Activated CD4-positive, alpha-beta T cell treated with anti-CD3 and anti-CD28 coated beads, Interleukin-2, amount 10 ng/mL, durations not matched to agents 24 days and 14 days (primary cell): ENCODE results near the gene IFNG. TPM values are rescaled to one million over a fixed set of nuclear protein-coding genes. Genes with fewer than 3 reads are reported as not detected.
"Not testable (repeated sequence)": the region's sequence is repeated elsewhere in the genome, so short reads cannot be mapped to it uniquely, and the experiment has no call there.

Experiments used
- DNase-seq: peaks from one replicate; pipeline ENCODE4 v3.0.0; 2022
- H3K27ac Mint-ChIP-seq: one replicate; pipeline ENCODE4 v1.8.0; 2022; ENCODE audit warnings: mild to moderate bottlenecking, mixed read lengths
- H3K27me3 Mint-ChIP-seq: one replicate; pipeline ENCODE4 v1.8.0; 2022; ENCODE audit warnings: mixed read lengths
- H3K36me3 Mint-ChIP-seq: one replicate; pipeline ENCODE4 v1.8.0; 2022; ENCODE audit warnings: low read depth, mild to moderate bottlenecking, mixed read lengths
- H3K4me1 Mint-ChIP-seq: one replicate; pipeline ENCODE4 v1.8.0; 2021; ENCODE audit warnings: mixed read lengths
- H3K4me3 Mint-ChIP-seq: one replicate; pipeline ENCODE4 v1.8.0; 2022; ENCODE audit warnings: mild to moderate bottlenecking, moderate library complexity, mixed read lengths
- H3K9me3 Mint-ChIP-seq: one replicate; pipeline ENCODE4 v1.8.0; 2021; ENCODE audit warnings: mixed read lengths
- intact Hi-C: fragments of 100-400 bp; cut with micrococcal nuclease; formaldehyde crosslinking; loops from one replicate; pipeline ENCODE4 v1.15.1; 2023
- total RNA-seq: library from RNA; stranded (reverse); gene quantifications from 2 replicates; pipeline ENCODE4 v1.2.3, GENCODE V29; 2022

The IFNG gene
- total RNA-seq, 1 donor from 2014 or later: 285 TPM

- Mint-ChIP-seq H3K27ac (peak overlapping the region; percentile 63), H3K9me3 (peaks cover 11% of the 10 kb centered on the region), H3K36me3 (peaks cover 2% of the 10 kb centered on the region), H3K4me3 (peak overlapping the region; percentile 25), H3K4me1 (peaks cover 66% of the 10 kb centered on the region), H3K27me3 (no peaks in the 10 kb centered on the region)
- DNase-seq: no peak
- intact Hi-C loops: loop anchor here (5.0 kb wide), 1 partner anchor 137 kb away; no protein-coding TSS in a partner anchor
Observed at GRCh38 chr12:68178774-68179439, 19.4 kb upstream of the IFNG start.

GRCh38 chr12:68178184-68178583, 18.6 kb upstream of the IFNG start:
- Mint-ChIP-seq H3K36me3 (peaks cover 2% of the 10 kb centered on the region), H3K4me3 (no peak overlapping the region), H3K27ac (peak overlapping the region; percentile 46), H3K4me1 (peaks cover 66% of the 10 kb centered on the region), H3K9me3 (peaks cover 11% of the 10 kb centered on the region), H3K27me3 (no peaks in the 10 kb centered on the region)
- DNase-seq: no peak
- intact Hi-C loops: loop anchor here (5.0 kb wide), 1 partner anchor 136 kb away; no protein-coding TSS in a partner anchor

- Mint-ChIP-seq H3K9me3 (peaks cover 11% of the 10 kb centered on the region), H3K4me1 (peaks cover 66% of the 10 kb centered on the region), H3K27ac (peak overlapping the region; percentile 46), H3K27me3 (no peaks in the 10 kb centered on the region), H3K36me3 (peaks cover 2% of the 10 kb centered on the region), H3K4me3 (peak overlapping the region; percentile 37)
- no peak for DNase-seq
- intact Hi-C loops: loop anchor here (5.0 kb wide), 1 partner anchor 135 kb away; no protein-coding TSS in a partner anchor
Observed at GRCh38 chr12:68177562-68177961, 18.0 kb upstream of the IFNG start.

GRCh38 chr12:68176257-68176656, 16.7 kb upstream of the IFNG start:
- Mint-ChIP-seq H3K27ac (peak overlapping the region; percentile 85), H3K36me3 (peaks cover 2% of the 10 kb centered on the region), H3K4me3 (peak overlapping the region; percentile 68), H3K9me3 (peaks cover 11% of the 10 kb centered on the region), H3K4me1 (peaks cover 60% of the 10 kb centered on the region), H3K27me3 (no peaks in the 10 kb centered on the region)
- DNase-seq: no peak
- intact Hi-C loops: loop anchor here (5.0 kb wide), 1 partner anchor 134 kb away; no protein-coding TSS in a partner anchor

GRCh38 chr12:68175557-68176061, 16.1 kb upstream of the IFNG start:
- Mint-ChIP-seq H3K27ac (peak overlapping the region; percentile 85), H3K4me3 (peak overlapping the region; percentile 68), H3K27me3 (no peaks in the 10 kb centered on the region), H3K9me3 (peaks cover 11% of the 10 kb centered on the region), H3K4me1 (peaks cover 53% of the 10 kb centered on the region), H3K36me3 (no peaks in the 10 kb centered on the region)
- peak; percentile 92 for DNase-seq
- intact Hi-C loops: loop anchor here (1.0 to 5.0 kb wide), 5 partner anchors 12 to 133 kb away; no protein-coding TSS in a partner anchor

- not testable (repeated sequence) for H3K27me3 Mint-ChIP-seq, H3K36me3 Mint-ChIP-seq, DNase-seq
- H3K4me1 Mint-ChIP-seq: peaks cover 51% of the 10 kb centered on the region
- intact Hi-C loops: loop anchor here (1.0 to 5.0 kb wide), 5 partner anchors 11 to 132 kb away; no protein-coding TSS in a partner anchor
- H3K4me3 Mint-ChIP-seq: peak overlapping the region; percentile 24
- peaks cover 11% of the 10 kb centered on the region for H3K9me3 Mint-ChIP-seq
- H3K27ac Mint-ChIP-seq: peak overlapping the region; percentile 16
Observed at GRCh38 chr12:68174761-68175160, 15.2 kb upstream of the IFNG start.

- no peaks in the 10 kb centered on the region for H3K36me3 Mint-ChIP-seq
- no peak for DNase-seq
- intact Hi-C loops: loop anchor here (2.0 kb wide), 1 partner anchor 15 kb away; no protein-coding TSS in a partner anchor
- no peak overlapping the region for H3K4me3 Mint-ChIP-seq
- H3K9me3 Mint-ChIP-seq: peaks cover 8% of the 10 kb centered on the region
- H3K4me1 Mint-ChIP-seq: peaks cover 51% of the 10 kb centered on the region
- no peak overlapping the region for H3K27ac Mint-ChIP-seq
- no peaks in the 10 kb centered on the region for H3K27me3 Mint-ChIP-seq
Observed at GRCh38 chr12:68173792-68174191, 14.3 kb upstream of the IFNG start.

GRCh38 chr12:68170726-68171125, 11.2 kb upstream of the IFNG start:
- intact Hi-C loops: no loop called here
- no peak for DNase-seq
- no peaks in the 10 kb centered on the region for H3K36me3 Mint-ChIP-seq
- no peak overlapping the region for H3K27ac Mint-ChIP-seq
- peaks cover 6% of the 10 kb centered on the region for H3K9me3 Mint-ChIP-seq
- H3K4me3 Mint-ChIP-seq: no peak overlapping the region
- peaks cover 22% of the 10 kb centered on the region for H3K4me1 Mint-ChIP-seq
- H3K27me3 Mint-ChIP-seq: no peaks in the 10 kb centered on the region

- no peaks in the 10 kb centered on the region for H3K9me3 Mint-ChIP-seq
- H3K4me1 Mint-ChIP-seq: peaks cover 8% of the 10 kb centered on the region
- H3K27me3 Mint-ChIP-seq: no peaks in the 10 kb centered on the region
- H3K36me3 Mint-ChIP-seq: no peaks in the 10 kb centered on the region
- no peak overlapping the region for H3K27ac Mint-ChIP-seq
- no peak overlapping the region for H3K4me3 Mint-ChIP-seq
- intact Hi-C loops: no loop called here
- no peak for DNase-seq
Observed at GRCh38 chr12:68169213-68169889, 9.8 kb upstream of the IFNG start.

GRCh38 chr12:68166317-68166831, 6.8 kb upstream of the IFNG start:
- H3K27ac Mint-ChIP-seq: no peak overlapping the region
- H3K36me3 Mint-ChIP-seq: no peaks in the 10 kb centered on the region
- H3K27me3 Mint-ChIP-seq: peaks cover 2% of the 10 kb centered on the region
- no peak for DNase-seq
- peaks cover 18% of the 10 kb centered on the region for H3K4me1 Mint-ChIP-seq
- H3K9me3 Mint-ChIP-seq: peaks cover 6% of the 10 kb centered on the region
- no peak overlapping the region for H3K4me3 Mint-ChIP-seq
- intact Hi-C loops: no loop called here

- H3K36me3 Mint-ChIP-seq: peaks cover 2% of the 10 kb centered on the region
- H3K4me3 Mint-ChIP-seq: peak overlapping the region; percentile 31
- H3K27ac Mint-ChIP-seq: peak overlapping the region; percentile 73
- H3K9me3 Mint-ChIP-seq: peaks cover 6% of the 10 kb centered on the region
- no peak for DNase-seq
- intact Hi-C loops: loop anchor here (1.0 to 2.0 kb wide), 3 partner anchors 12 to 25 kb away; no protein-coding TSS in a partner anchor
- H3K4me1 Mint-ChIP-seq: peaks cover 17% of the 10 kb centered on the region
- peaks cover 2% of the 10 kb centered on the region for H3K27me3 Mint-ChIP-seq
Observed at GRCh38 chr12:68163560-68164081, 4.1 kb upstream of the IFNG start.

GRCh38 chr12:68162374-68162773, 2.8 kb upstream of the IFNG start:
- peaks cover 5% of the 10 kb centered on the region for H3K36me3 Mint-ChIP-seq
- DNase-seq: no peak
- intact Hi-C loops: loop anchor here (2.0 kb wide), 1 partner anchor 18 kb away; no protein-coding TSS in a partner anchor
- peaks cover 6% of the 10 kb centered on the region for H3K9me3 Mint-ChIP-seq
- no peak overlapping the region for H3K4me3 Mint-ChIP-seq
- peaks cover 2% of the 10 kb centered on the region for H3K27me3 Mint-ChIP-seq
- H3K27ac Mint-ChIP-seq: no peak overlapping the region
- peaks cover 23% of the 10 kb centered on the region for H3K4me1 Mint-ChIP-seq

GRCh38 chr12:68158432-68158831, 1.1 kb downstream of the IFNG start:
- peaks cover 32% of the 10 kb centered on the region for H3K4me1 Mint-ChIP-seq
- peaks cover 9% of the 10 kb centered on the region for H3K9me3 Mint-ChIP-seq
- H3K36me3 Mint-ChIP-seq: peaks cover 17% of the 10 kb centered on the region
- H3K27ac Mint-ChIP-seq: peak overlapping the region; percentile 77
- peak overlapping the region; percentile 61 for H3K4me3 Mint-ChIP-seq
- peak; percentile 81 for DNase-seq
- no peaks in the 10 kb centered on the region for H3K27me3 Mint-ChIP-seq
- intact Hi-C loops: loop anchor here (1.0 to 2.0 kb wide), 5 partner anchors 39 to 157 kb away; no protein-coding TSS in a partner anchor
